Midbrain (tissue), 1 donor: Measurements from ENCODE around the gene APLF.
"Not testable (repeated sequence)": the region's sequence is repeated elsewhere in the genome, so short reads cannot be mapped to it uniquely, and the experiment has no call there.

Experiments used
- DNase-seq: peaks from one replicate; lab custom pipeline; 2025; lab: John Stamatoyannopoulos, UW

Gene APLF

DNA sequence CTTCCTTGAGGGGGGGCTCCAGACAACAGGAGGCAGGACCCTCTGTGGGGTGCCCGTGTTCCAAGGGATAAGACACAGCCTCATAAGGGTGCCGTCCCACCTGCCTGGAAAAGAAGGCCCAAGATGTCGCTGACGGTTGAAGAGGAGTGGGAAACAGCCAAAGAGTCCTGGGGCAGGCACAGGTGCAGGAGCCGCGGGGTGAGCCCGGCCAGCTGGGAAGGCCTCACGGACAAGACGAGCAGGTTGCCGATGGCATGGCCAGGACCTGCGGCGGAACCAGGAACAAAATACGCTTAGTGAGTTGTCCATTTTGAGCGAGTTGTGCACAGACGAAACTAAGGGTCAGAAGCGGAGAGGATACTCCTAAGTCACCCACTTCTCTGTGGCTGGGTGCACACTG is 61.8 kb downstream of the APLF start:
- not testable (repeated sequence) for DNase-seq

- DNase-seq, result not testable (repeated sequence)
Measured at GRCh38 chr2:68529651-68530050, 62.3 kb downstream of the APLF start.

GRCh38 chr2:68536000-68536399 is 68.6 kb downstream of the APLF start:
- no peak for DNase-seq

DNA sequence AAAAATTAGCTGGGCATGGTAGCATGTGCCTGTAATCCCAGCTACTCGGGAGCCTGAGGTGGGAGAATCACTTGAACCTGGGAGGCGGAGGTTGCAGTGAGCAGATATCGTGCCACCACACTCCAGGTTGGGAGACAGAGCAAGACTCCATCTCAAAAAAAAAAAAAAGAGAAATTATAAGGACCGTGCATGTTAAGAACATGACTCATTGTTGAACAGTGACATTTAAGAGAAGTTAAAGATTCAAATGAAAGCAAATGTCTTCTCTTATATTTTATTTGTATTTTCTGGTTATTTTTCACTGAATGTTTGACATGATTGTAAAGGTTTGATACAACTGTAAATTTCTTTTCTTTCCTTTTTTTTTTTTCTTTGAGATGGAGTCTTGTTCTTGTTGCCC is 69.6 kb downstream of the APLF start:
- DNase-seq, result no peak

DNA sequence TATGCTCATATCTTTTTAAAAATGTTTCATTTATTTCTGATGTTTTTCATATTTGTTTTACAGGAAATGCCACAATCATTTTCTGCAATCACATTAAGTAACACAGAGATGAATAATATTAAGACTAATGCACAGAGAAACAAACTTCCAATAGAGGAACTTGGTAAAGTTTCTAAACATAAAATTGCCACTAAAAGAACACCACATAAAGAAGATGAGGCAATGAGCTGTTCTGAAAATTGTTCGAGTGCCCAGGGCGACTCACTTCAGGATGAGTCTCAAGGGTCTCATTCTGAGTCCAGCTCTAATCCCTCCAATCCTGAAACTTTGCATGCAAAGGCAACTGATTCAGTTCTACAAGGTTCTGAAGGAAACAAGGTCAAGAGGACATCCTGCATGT is 70.4 kb downstream of the APLF start:
- no peak for DNase-seq

- DNase-seq, result no peak
Measured at GRCh38 chr2:68544811-68545210, 77.4 kb downstream of the APLF start.

GRCh38 chr2:68548396-68548795 is 81.0 kb downstream of the APLF start:
- DNase-seq, result no peak

DNA sequence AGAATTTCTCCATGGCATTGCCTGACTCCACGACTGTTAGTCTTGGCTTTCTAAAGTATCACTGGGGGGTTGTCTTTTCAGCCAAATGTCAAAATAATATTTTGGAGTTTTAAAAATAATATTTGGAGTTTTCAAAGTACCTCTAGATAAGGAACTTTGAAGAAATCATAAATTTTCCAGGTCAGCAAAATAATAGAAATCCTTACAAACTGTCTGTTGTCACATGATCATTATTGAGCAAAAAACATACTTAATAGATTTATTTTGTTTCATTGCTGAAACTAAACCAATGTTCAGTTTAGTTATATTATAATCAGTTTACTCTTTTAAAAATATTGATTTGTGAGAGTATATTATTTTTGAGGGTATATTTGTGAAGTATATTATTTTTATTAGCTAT is 85.7 kb downstream of the APLF start:
- no peak for DNase-seq

GRCh38 chr2:68555425-68556206 is 88.2 kb downstream of the APLF start:
- DNase-seq, result not testable (repeated sequence)

DNA sequence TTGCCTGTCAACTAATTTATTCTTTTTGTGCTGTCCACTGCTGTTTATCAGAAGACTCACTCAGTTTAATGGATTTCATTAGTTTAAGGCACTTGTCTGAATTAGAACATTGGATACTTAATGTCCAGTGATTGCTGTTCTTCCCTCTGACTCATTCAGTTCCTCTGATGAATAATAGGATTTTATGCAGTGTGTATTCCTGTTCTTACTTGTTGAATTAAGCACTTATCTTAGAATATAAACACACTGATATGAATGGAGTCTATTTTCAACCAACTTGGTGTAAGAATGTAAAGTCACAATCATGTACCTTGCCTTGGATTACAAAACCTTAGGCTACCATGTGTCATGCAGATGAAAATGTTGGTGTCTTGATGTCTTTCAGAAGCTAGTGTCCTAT is 89.0 kb downstream of the APLF start:
- DNase-seq, result no peak

- no peak for DNase-seq
Measured at GRCh38 chr2:68558576-68558975, 91.2 kb downstream of the APLF start.

DNA sequence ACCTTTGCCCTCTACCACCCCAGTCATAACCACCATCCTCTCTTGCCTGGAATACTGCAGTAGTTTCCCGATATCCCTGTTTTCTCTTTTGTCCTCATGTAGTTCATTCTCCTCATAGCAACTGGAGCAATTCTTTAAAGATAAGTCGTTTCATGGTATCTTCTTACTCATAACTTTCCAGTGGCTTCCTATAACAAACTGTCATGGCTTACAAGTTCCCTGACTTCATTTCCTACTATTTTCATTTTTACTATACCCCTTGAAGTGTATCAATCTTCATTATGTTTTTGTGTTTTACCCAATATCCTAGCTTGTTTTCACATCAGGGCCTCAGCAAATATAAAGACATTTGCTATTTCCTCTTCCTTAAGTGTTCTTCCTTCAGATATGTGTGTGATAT is 92.3 kb downstream of the APLF start:
- no peak for DNase-seq

GRCh38 chr2:68560545-68560944 is 93.2 kb downstream of the APLF start:
- no peak for DNase-seq

DNA sequence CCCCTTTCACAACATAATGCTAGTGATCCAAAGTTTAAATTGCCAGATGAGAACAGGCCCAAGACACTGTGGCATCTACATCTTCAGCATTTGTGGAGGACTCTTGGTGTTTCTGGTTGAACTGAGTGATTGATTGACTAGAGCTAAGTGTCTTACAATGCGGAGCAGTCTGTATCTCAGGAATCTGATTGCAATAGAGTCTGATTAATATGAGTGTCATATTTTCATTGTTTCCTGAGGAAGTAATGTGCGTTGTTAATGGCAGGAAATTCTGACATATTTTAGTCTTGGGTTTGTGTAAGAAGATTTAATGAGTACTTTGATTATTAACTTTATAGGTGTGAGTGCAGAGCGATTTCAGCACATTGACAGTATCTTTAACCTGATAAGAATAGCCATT is 94.0 kb downstream of the APLF start:
- DNase-seq, result no peak

- no peak for DNase-seq
Measured at GRCh38 chr2:68562934-68563333, 95.5 kb downstream of the APLF start.

- no peak for DNase-seq
Measured at GRCh38 chr2:68564426-68564825, 97.0 kb downstream of the APLF start.

DNA sequence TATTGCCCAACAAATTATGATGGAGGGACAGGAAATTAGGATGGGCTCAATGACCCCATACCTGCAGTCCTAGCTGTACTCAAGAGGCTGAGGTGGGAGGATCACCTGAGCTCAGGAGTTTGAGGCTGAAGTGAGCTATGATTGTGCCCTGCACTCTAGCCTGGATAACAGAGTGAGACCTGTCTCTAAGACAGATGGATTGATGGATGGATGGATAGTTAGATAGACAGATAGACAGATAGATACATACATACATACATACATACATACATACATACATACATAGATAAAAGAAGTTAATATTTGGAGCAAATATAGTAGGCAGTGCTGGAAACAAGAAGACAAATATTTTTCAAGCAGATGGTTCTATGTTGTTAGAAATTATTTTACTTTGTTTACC is 97.9 kb downstream of the APLF start:
- DNase-seq, result no peak

DNA sequence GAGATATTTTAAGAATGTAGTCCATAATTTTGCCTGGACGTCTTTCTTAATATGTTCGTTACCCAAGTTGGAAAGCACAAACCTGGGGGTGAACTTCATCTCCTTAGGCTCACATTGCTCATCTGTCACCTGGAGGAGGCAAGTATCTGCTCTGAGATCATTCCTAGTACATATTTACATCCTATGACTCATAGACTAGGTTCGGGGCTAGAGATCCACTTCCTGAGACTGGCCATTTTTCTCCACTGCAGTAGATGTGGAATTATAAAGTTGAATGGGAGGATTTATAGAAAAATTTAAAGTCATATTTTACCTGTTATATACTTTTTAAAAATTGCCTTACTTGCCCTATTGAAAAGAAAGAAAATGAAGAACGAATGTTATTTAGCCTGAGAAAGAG is 98.5 kb downstream of the APLF start:
- no peak for DNase-seq

GRCh38 chr2:68566362-68566761 is 99.0 kb downstream of the APLF start:
- no peak for DNase-seq

- DNase-seq, result no peak
Measured at GRCh38 chr2:68568116-68568515, 100.7 kb downstream of the APLF start.

DNA sequence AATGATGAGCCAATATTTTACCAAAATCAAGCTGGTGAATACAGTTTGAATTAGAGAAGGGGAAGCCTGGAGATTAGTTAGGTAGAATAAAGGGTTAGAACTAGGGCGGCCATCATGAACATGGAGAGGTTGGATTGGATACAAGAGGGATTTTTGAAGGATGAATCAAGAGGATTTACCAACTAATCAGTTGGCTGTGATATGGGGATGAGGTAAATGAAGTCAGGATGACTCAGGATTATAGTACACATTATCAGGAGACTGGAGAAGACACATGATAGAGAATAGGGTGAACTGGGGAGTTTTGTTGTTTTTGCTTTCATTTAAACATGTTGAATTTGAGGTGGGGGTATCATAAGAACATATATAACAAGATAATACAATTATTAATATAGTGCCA is 102.2 kb downstream of the APLF start:
- DNase-seq, result no peak

DNA sequence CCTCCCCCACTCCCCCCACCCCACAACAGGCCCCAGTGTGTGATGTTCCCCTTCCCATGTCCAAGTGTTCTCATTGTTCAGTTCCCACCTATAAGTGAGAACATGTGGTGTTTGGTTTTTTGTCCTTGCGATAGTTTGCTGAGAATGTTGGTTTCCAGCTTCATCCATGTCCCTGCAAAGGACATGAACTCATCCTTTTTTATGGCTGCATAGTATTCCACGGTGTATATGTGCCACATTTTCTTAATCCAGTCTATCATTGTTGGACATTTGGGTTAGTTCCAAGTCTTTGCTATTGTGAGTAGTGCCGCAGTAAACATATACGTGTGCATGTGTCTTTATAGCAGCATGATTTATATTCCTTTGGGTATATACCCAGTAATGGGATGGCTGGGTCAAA is 103.0 kb downstream of the APLF start:
- DNase-seq, result not testable (repeated sequence)

- no peak for DNase-seq
Measured at GRCh38 chr2:68574202-68574791, 106.9 kb downstream of the APLF start.

DNA sequence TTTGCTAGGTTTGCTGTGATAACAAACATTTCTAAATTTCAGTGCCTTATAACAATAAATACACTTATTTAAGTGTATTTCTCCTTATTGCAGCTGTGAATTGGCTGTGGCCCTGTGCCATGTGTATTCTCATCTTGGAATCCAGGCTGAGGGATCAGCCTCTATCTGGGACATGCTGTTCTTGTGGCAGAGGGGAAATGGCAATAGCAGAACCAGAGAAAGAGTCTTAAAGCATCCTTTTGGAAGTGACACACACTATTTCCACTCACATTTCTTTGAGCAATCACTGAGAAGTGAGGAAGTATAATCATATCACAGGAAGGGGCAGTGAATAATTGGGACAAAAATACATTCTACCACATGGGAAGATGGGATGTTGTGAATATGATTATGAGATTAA is 109.8 kb downstream of the APLF start:
- no peak for DNase-seq
